Fibroblast of lung (primary cell): Measurements from ENCODE around the gene SLC26A1. TPM values are rescaled to one million over a fixed set of nuclear protein-coding genes. Genes with fewer than 3 reads are reported as not detected.
A peak's percentile ranks its signal among the peaks of the same experiment; 100 is the strongest.

Experiments
- DNase-seq, 2 donors: peaks; one replicate each; pipeline versions ENCODE4 v3.0.0 to v3.0.0-alpha.2; 2010; ENCODE audit warnings: low read depth in 2 of 2
- H2AFZ ChIP-seq: 2 replicates; pipeline ENCODE4 v1.5.1; 2012; ENCODE audit warnings: low read length, control low read depth, inconsistent platforms
- H3K27ac ChIP-seq: 2 replicates; pipeline ENCODE4 v1.5.1; 2011; ENCODE audit warnings: low read length, control low read depth; ENCODE audit not compliant: insufficient read depth
- H3K27me3 ChIP-seq: 2 replicates; pipeline ENCODE4 v1.5.1; 2011; ENCODE audit warnings: mild to moderate bottlenecking, low read length; ENCODE audit not compliant: control insufficient read depth, insufficient read depth
- H3K36me3 ChIP-seq: 2 replicates; pipeline ENCODE4 v1.5.1; 2011; ENCODE audit warnings: low read length; ENCODE audit not compliant: control insufficient read depth, insufficient read depth
- H3K4me1 ChIP-seq: 2 replicates; pipeline ENCODE4 v1.5.1; 2011; ENCODE audit warnings: low read length; ENCODE audit not compliant: control insufficient read depth, insufficient read depth; ENCODE audit errors: extremely low read depth
- H3K4me2 ChIP-seq: 2 replicates; pipeline ENCODE4 v1.5.1; 2011; ENCODE audit warnings: low read length, control low read depth; ENCODE audit not compliant: insufficient read depth; ENCODE audit errors: extremely low read depth
- H3K4me3 ChIP-seq, 4 experiments: fragments of 200-600 bp in 1 of 4; sonication (generic) in 1 of 4; replicated peaks in 1 of 4; 2 replicates each; pipeline ENCODE4 v1.5.1; 2011 to 2016; ENCODE audit warnings: low read length in 4 of 4, low read depth in 3 of 4, mild to moderate bottlenecking in 3 of 4, control low read depth in 2 of 4, inconsistent platforms in 1 of 4, mixed read lengths in 1 of 4; ENCODE audit not compliant: insufficient read depth in 1 of 4; ENCODE audit errors: control extremely low read depth in 1 of 4
- H3K79me2 ChIP-seq: 2 replicates; pipeline ENCODE4 v1.5.1; 2012; ENCODE audit warnings: mild to moderate bottlenecking, low read length, inconsistent platforms; ENCODE audit not compliant: control insufficient read depth, insufficient read depth
- H3K9ac ChIP-seq: 2 replicates; pipeline ENCODE4 v1.5.1; 2011; ENCODE audit warnings: mild to moderate bottlenecking, low read length, control low read depth; ENCODE audit not compliant: insufficient read depth
- H3K9me3 ChIP-seq: 2 replicates; pipeline ENCODE4 v1.5.1; 2012; ENCODE audit warnings: low read depth, low read length; ENCODE audit not compliant: control insufficient read depth, insufficient read depth
- H4K20me1 ChIP-seq: 2 replicates; pipeline ENCODE4 v1.5.1; 2011; ENCODE audit warnings: low read length; ENCODE audit not compliant: control insufficient read depth, insufficient read depth; ENCODE audit errors: extremely low read depth
- CTCF ChIP-seq, 2 donors: IDR thresholded peaks in 1 of 2; conservative IDR thresholded peaks in 1 of 2; 1 replicate in 1 of 2; 2 replicates in 1 of 2; pipeline ENCODE4 v1.5.1; 2011 to 2012; ENCODE audit warnings: low read length in 2 of 2, control low read depth in 1 of 2, inconsistent platforms in 1 of 2, low read depth in 1 of 2, mild to moderate bottlenecking in 1 of 2
- EZH2 ChIP-seq: IDR thresholded peaks from 2 replicates; pipeline ENCODE4 v1.5.1; 2012; ENCODE audit warnings: low read length, control low read depth, mild to moderate bottlenecking; ENCODE audit errors: missing control alignments
- polyA plus RNA-seq, 2 donors: library from polyadenylated mRNA; depleted of rRNA in 1 of 2; stranded (reverse) in 1 of 2; unstranded in 1 of 2; fragments of >200 nt; gene quantifications; 2 replicates each; pipeline ENCODE4 v1.2.1, GENCODE V29; 2011 to 2012; ENCODE audit warnings: missing spikeins in 1 of 2
- total RNA-seq: library from RNA; depleted of rRNA; stranded (reverse); fragments of >200 nt; gene quantifications from 2 replicates; pipeline ENCODE4 v1.2.1, GENCODE V29; 2014

SLC26A1 gene
- total and polyA plus RNA-seq, 2 donors (not counting 1 experiment from before 2014, with no cell fraction given): 0.05 to 0.33 TPM

- Histone ChIP-seq H3K27me3 (no peaks in the 10 kb centered on the region), H3K4me2 (peak overlapping the region; percentile 94), H4K20me1 (no peaks in the 10 kb centered on the region), H3K4me3 (peak overlapping the region in 3 of 4 experiments; percentile 66 to 80 (median 76)), H3K4me1 (peaks cover 4% of the 10 kb centered on the region), H3K36me3 (no peaks in the 10 kb centered on the region), H3K27ac (no peak overlapping the region), H3K79me2 (no peaks in the 10 kb centered on the region), H2AFZ (no peak overlapping the region), H3K9me3 (no peaks in the 10 kb centered on the region), H3K9ac (peak overlapping the region; percentile 58)
- TF ChIP-seq EZH2 (no peak), CTCF (conservative IDR thresholded peaks at IDR 0.05 in 1 of 2, IDR thresholded peaks at IDR 0.05 in 1 of 2; ENCODE audit: low read depth in 1 of 2, low read length in 2 of 2) (no peak)
- no peak for DNase-seq
Observed at GRCh38 chr4:971666-972500, 21.3 kb downstream of the SLC26A1 start.

- H3K4me1 ChIP-seq: peaks cover 4% of the 10 kb centered on the region
- no peak overlapping the region for H3K4me2 ChIP-seq
- no peaks in the 10 kb centered on the region for H3K27me3 ChIP-seq
- TF ChIP-seq EZH2: no peak
- TF ChIP-seq CTCF (conservative IDR thresholded peaks at IDR 0.05 in 1 of 2, IDR thresholded peaks at IDR 0.05 in 1 of 2; ENCODE audit: low read depth in 1 of 2, low read length in 2 of 2): no peak
- H3K27ac ChIP-seq: no peak overlapping the region
- DNase-seq: no peak
- no peak overlapping the region for H3K9ac ChIP-seq
- H3K9me3 ChIP-seq: no peaks in the 10 kb centered on the region
- no peaks in the 10 kb centered on the region for H4K20me1 ChIP-seq
- no peak overlapping the region for H2AFZ ChIP-seq
- peaks cover 3% of the 10 kb centered on the region for H3K36me3 ChIP-seq
- no peak overlapping the region for H3K4me3 ChIP-seq
- H3K79me2 ChIP-seq: no peaks in the 10 kb centered on the region
Observed at GRCh38 chr4:970854-971520, 22.2 kb downstream of the SLC26A1 start.

GRCh38 chr4:970046-970745 is 23.0 kb downstream of the SLC26A1 start:
- Histone ChIP-seq H3K36me3 (peaks cover 3% of the 10 kb centered on the region), H3K27ac (no peak overlapping the region), H4K20me1 (no peaks in the 10 kb centered on the region), H2AFZ (no peak overlapping the region), H3K4me3 (no peak overlapping the region), H3K27me3 (no peaks in the 10 kb centered on the region), H3K4me2 (no peak overlapping the region), H3K9me3 (no peaks in the 10 kb centered on the region), H3K9ac (no peak overlapping the region), H3K79me2 (no peaks in the 10 kb centered on the region), H3K4me1 (peaks cover 4% of the 10 kb centered on the region)
- no peak for TF ChIP-seq EZH2
- TF ChIP-seq CTCF (conservative IDR thresholded peaks at IDR 0.05 in 1 of 2, IDR thresholded peaks at IDR 0.05 in 1 of 2; ENCODE audit: low read depth in 1 of 2, low read length in 2 of 2): no peak
- DNase-seq: no peak
